Inflammatory macrophage treated with lipopolysaccharide for 4 hours (primary cell): ENCODE data around the gene YOD1.

Experiments
- DNase-seq: peaks from one replicate; pipeline ENCODE4 v3.0.0-alpha.2; 2020

YOD1 gene

DNA sequence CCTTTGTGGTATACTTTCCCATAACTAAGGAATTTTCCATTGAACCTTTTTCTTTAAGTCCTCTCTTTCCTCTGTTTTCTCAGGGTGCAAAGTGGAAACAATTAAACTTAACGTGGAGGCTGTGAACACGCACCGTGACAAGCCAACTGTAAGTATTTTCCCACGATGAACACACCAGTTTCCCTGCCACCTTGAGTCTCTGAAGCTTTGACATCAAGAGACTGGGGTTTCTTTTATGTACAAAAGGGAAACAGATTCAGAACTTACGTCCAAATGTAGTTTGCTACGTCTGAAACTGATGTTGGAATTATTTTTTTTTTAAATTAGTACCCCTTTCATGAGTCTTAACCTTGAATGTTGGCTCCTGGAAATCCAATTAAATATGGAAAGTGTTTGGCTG, 20.4 kb upstream of the YOD1 start:
- DNase-seq = no peak

DNA sequence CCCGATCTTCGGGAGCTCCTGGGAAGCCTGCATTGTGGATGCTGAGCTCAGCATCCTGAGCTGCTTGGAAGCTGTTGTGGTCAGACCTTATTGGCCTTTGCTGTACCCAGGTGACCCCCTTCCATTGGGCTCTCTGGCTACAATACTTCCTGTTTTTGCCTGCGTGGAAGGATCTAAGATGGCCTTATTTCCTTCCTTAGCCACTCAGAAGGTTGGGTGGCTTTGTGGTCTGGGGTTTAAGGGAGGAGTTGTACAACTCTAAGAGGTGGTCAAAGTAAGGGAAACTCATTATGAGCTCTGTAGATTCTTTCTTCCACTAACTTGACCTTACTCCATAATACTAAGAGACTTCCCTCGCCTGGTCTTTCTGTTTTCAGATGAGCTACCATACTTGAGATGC, 19.8 kb upstream of the YOD1 start:
- DNase-seq = no peak

DNA sequence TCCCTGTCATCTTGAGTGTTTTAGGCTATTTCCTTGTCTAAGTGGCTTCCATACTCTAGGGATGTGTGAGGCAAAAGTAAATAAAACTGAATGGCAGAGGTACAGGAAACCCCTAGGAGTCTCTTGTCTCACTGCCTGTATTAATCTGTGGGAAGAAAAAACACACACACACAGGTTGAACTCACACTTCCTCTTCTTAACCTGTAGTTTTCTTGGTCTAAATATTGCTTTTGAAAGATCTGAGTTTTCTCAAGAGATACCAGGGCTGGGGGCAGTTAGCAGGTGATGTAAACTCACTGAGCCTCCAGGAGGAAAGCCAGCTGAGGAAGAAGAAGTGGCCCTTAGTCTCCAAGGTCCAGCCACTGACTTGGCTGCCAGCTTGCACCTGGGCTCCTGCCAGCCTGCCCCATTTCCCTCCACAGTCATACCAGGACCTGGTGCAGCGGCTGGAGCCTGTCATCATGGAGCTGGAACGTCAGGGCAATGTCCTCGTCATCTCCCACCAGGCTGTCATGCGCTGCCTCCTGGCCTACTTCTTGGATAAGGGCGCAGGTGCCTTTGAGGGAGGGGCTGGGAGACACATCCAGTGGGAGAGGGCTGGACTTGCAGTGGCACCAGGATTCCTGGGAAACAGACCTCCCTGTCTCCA, 19.0 kb upstream of the YOD1 start:
- no peak for DNase-seq

DNA sequence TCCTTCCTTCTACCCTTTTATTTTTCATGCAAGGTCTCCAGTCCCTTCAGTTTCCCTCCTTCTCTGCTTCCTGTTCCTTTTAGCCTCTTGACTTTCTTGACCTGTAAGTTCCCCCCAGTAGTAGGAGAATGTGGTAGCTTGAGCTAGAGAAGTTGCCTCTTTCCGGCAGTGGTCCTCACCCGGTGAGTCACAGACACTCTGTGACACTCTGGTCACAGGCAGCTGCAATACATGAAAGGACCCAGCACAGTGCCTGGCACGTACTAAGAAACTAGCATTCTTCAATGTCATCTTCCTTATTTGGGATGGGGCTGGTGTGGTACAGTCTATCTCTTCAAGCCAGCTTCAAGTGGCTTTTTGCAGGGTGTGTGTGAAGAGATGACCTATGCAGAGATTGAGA, 18.1 kb upstream of the YOD1 start:
- peak; percentile 39 for DNase-seq

DNA sequence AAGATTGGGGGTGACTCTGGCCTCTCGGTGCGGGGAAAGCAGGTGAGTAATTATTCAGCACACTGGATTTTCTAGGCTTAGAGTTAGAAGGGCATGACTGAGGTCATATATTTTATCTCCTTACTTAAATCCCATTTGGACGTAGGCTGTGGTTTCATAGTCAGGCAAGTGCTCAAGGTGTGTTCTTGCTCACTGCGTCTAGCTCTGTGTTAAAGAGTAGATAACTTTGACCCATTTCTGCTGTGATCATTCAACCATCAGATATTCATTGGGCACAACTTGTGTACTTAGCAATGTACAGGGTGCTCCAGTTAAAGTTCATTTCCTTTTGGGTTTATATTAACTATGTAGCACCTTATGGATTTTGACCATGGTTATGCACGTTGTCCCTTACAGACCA, 16.7 kb upstream of the YOD1 start:
- no peak for DNase-seq

DNA sequence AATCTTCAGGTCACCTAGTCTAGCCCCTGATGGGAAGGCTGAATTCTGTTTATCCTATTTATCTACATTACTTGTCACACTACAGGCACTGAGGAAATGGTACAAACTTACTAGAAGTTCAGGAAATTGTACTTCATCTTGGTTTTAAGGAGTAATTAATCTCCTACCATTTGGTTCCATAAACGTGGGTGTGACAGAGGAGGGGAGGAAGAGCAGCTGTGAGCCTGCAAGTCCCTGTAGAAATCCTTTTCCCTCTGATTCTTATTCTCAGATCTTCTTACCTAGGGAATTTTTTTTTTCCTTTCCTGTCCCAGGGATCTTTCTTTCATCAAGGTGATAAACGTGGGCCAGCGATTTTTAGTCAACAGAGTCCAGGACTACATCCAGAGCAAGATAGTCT, 16.2 kb upstream of the YOD1 start:
- no peak for DNase-seq

DNA sequence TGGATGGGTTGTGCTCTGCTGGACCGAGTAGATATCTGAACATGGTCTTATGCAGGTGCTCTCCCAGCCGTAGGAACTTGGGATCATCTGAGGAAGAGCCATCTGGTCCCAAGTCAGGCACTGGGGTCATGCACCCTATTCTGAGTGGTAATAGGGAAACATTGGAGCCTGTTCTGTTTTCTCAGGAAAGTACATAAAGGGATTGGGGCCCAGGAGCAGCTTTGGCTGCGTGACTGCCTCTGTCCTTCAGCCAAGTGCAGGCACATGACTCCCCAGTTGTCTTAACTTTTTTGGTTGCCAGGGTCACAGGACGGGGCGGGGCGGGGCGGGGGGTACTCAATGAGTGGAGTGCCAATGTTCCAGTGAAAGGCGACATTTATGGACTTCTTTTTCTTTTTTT, 13.6 kb upstream of the YOD1 start:
- DNase-seq = no peak

DNA sequence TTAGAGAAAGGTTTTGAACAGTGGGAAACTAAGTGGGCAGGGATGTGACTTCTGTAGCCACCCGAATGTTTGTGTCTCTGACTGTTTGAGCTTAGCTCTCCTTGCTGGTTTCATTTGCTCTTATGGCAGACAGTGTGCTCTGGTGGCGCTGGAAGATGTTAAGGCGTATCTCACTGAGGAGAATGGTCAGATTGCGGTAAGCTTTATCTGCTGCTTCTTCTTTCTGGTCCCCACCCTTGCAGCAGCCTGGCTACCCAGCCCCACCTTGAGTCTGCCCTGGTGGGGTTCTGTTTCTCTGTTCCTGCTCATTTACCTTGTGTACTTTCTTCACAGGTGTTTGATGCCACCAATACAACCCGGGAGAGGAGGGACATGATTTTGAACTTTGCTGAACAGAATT, 12.0 kb upstream of the YOD1 start:
- DNase-seq = no peak

DNA sequence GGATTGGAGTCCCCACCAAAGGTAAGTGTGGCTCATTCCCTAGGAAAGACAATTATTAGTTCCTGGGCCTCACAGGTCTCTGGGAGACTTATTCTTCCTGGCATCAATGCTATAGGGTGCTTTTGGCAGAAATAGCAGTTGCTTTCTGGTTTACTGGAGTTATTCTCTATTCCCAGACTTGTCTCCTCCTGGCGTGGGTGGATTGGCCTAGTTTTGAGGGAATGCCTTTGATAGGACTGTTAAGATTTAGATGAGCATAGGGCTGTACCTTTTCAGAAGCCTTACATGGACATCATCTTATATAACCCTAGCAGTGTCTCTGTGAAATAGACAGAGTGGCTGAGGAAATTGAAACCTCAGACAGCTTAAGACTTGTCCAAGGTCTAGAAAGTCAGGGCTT, 11.1 kb upstream of the YOD1 start:
- no peak for DNase-seq

DNA sequence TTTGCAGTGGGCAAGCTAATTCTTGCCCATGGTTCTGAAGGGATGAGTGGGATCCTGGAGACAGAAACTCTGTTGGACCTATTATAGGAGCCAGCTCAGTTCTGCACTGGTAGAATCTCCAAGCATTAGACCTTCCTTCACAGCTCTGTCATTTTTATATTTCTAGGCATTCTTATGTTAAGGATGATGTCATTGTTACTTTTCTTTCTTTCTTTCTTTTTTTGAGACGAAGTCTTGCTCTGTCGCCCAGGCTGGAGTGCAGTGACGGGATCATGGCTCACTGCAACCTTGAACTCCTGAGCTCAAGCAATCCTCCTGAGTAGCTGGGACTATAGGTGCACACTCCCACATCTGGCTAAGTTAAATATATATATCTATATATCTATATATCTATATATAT, 9.6 kb upstream of the YOD1 start:
- DNase-seq = no peak

DNA sequence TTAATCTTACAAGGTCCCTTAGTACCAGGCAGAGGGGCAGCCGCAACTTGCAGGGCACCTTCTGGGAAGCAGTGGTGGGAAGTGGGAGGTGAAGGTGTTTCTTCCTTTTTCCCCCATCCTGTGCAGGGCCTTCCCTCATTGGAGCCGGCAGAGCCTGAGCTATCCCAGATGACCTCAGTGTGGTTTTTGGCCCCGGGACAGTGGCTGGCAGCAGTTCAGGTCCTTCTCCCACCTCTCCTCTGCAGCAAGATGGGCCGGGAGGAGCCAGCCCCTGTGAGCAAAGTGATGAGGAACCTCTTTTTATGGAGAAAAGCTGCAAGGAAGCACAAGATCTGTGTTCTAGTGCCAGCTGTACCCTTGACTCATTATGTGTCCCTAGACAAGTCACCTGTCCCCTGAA, 8.9 kb upstream of the YOD1 start:
- DNase-seq = no peak

DNA sequence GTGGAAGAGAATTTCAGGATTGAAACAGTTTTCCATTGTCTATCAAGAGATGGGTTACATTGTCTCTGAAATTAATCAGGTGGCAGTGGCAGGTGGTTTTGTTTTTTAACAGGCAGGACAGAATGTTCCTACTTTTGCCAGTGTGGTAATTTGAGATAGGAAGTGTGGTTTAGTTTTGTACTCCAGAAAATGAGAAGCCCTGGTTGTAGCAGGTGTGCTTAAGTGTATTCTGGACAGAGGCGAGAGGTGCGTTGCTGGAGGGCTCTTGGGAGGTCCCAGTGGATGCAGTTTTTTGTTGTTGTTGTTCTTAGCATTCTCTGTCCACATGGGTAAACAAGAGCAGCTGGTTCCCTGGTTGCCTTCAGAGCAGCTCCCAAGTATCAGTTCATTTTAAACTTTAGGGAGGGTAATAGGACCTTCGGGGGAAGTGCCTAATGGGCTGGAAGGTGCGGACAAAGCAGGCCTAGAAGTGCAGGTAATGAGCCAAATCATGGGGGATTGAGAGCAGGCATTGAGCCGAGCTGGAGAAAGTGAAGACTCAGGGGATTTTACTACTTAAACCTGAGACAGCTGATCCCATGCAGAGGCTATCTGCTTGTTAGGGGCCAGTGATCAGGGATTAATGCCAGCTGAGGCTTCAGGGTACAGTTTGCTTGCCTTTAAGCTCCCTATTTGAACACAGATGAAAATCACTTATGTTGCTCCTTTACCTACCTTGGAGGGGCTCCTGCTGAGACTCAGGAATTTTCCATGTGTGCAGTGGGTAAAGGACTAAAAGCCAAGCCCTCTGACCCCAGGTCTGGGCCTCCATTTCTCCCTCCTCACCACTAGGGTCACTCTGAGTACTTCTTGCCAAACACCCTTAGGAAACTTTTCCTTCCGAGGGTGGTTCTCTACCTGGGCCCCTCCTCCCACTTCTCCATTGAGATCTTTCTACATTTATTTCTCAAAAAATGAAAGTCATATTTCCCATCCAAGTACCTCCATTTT, 8.2 kb upstream of the YOD1 start:
- no peak for DNase-seq

DNA sequence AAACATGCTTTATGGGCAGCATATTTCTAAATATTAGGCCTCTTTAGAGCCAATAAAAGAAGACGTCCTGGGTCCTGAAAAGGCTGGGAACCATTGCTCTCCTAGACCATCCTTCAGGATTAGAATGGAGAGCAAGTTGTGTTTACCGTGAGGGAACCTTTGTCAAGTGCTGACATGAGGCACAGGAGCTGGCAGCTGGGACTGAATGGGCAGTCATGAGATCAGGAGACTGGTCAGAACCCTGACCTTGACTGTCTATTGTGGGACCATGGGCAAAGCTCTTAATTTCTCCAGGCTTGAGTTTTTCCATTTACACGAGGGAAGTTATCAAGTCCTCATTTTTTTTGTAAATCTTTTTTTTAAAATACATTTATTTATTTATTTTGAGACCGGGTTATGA, 7.2 kb upstream of the YOD1 start:
- no peak for DNase-seq

DNA sequence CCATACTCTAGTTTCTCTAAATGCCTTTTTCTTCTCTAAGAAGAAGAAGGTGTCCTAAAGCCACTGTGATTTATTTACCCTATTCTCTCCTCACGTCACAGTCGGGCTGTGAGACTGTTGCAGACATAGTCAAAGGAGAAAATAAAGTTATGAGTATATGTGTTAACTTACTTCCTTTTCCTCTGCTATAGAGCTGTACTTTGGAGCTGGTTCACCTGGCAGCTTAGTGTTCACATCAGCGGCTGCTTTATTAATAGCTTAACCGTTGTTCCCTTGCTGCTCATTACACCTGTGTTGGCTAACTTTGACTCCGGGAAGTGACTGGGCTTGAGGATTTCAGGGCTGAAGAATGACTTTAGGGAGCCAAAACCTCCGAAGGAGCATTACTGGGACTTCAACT, 5.7 kb upstream of the YOD1 start:
- no peak for DNase-seq

DNA sequence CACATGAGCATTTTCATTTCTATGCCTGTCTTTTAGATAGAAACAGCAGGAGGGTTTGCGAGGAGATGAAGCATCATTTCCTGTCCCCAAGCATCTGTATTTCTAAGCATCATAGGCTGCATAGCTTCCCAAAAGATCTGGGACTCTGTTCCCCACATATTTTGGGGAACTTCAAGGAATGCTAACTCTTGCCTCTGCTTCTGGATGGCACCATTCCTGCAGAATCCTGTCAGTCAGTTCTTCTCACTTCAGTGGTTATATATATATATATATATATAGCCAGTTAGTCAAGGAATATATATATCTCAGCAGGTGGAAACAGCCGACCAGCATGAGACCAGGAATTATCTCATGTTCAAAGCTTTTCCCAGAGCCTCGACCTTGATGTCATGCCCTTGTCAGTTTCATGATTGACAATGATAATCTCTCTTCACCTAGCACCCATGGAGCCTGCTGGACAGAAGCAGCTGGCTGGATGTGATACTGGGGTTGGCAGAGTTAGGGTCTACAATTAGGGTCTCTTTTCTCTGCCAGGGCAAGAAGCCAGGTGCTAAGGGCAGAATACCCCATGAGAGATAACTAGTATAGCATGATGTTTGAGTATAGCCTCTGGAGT, 4.5 kb upstream of the YOD1 start:
- DNase-seq = no peak

DNA sequence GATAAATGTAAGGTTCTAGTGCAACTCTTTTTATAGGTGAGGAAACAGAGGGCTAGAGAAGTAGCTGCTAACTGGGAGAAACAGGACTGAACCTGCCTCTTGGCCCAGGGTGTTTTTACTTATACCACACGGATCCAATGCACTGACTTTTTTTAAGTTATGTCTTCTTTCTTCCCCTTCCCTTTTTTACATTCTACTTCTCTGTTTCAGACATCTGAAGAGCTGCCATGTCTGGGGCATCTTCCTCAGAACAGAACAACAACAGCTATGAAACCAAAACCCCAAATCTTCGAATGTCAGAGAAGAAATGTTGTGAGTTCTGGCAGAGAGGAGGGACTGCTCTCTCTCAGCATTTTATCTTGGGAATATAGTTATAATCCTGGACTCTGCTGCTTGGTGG, 3.5 kb upstream of the YOD1 start:
- DNase-seq = peak; percentile 55

DNA sequence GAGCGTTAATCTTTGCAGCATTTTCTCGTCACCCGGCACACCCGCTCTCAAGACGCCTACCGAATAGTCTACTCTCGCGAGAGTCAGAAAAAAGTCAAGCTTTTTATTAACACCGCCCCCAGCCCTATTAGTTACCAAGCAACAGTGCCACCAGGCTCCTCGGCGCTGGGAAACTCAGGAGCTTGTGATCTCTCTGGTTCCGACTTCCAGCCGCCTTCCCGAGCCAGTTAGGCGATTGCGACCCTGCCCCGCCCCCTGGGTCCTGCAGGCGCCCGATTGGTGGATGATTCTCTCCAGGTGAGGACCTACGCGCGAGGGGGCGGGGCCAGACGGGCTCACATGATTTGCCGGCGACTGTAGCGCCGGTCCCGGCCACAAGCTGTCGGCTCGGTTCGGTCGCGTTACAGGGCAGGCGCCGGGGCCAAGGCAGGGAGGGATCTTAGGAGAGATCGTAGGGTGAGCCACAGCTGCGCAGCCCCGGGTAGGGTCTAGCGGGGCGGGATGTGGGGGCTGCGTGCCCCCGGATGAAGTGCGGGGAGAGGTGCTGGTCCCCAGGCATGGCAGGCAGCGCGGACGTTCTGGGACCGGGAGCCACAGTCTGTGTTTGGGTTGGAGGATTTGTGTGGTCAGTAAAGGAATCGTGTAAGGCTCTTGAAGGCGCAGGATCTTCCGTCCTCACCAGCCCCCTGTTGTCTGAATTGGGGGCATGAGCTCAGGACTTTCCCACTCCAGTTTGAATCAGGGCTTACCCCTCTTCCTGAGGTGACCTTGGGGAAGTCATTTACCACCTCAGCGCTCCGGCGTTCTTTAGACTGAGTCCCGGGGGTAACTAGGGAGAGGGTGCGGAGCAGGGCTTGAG, 2.1 kb upstream of the YOD1 start, which contains the start of gene PFKFB2:
PFKFB2 (plus strand) TSS at position 365 of the 859 bp plus-strand sequence. CDS start 1,443 bp downstream, outside the sequence.
- peak; percentile 90 for DNase-seq

DNA sequence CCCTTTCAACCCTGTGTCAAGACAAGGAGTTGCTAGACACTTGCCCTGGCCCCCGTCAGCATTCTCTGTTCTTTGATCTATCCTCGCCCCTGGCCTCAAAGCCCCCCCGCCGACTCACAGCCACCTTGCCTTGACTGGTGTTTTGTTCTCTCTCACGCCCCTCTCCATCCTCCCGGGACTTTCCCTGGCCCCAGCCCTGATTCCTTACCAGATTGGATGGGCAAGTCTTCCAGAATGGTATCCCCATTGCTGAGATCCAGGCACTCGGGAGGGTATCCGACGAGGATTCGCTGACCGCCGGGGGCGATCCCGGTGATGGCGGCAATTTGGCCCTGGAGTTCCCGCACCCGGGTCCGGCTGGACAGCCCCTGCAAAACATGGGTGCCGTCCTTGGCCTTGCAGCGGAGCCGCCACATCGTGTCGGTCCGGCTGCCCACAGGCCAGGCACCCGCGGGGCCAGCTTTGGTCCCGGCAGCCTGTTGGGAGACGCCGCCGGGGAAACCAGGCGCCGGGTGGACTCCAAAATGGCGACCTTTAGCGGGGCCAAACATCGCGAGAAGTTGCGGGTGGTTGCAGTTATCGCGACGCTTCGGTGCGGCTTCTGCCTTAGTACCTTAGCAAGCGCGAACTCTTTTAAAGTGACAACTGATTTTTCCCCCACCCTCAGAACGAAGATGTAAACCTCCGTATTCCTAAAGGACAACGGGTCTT, 373 bp downstream of the YOD1 start:
- peak; percentile 93 for DNase-seq

DNA sequence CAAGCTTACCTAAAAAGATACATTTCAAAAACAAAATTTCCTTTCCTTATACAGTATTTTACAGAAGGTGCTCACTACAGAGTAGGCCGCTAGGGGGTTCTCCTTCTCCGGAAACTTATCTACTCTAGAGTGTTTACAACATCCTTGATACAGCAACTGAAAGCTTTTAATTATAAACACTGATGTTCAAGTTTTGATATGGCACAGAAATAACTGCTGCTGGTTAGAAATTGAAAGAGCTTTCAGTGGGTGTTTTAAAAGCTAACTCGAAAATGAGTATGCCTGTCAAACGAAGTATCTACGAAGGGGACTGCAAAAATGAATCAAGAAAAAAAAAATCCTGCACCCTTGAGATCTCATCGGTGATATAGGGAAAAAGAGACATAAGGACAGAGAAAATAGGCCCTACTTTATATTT, 1.0 kb downstream of the YOD1 start:
- DNase-seq = peak; percentile 73

DNA sequence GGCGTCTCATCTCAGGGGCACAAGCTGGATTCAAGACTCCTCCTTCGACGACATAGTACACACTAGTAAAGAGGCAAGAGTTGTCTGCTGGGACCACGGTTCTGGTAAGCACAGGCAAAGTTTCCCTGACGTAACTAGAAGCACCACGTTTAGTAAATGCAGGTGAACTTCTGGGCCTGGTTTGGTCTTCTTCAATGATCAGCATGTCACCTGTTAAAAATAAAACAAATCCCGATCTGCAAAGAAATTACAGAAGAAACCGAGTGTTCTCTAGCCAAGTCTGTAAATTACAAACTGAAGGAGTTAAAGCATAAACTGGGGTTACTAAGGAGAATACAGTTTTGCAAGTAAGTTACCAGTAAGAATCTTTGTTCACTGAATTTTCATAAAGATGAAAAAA, 1.5 kb downstream of the YOD1 start:
- no peak for DNase-seq

DNA sequence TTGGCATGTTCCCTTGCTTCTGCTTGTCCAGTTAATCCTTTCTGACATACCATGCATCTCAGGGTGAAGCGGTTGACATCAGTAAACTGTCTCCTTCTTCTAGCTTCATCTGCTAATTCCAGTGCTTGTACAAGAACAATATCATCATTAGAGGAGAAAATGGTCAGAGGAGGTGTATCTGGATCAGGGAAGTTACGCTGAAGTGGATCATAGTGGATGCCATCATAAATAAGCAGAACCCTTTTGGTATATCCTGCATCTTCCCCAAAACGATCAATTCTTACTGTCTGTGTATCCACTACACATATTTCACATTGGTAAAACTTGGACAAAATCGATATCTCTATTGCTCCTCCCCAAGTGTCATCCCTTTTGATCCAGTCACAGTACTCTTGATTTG, 2.0 kb downstream of the YOD1 start:
- no peak for DNase-seq

DNA sequence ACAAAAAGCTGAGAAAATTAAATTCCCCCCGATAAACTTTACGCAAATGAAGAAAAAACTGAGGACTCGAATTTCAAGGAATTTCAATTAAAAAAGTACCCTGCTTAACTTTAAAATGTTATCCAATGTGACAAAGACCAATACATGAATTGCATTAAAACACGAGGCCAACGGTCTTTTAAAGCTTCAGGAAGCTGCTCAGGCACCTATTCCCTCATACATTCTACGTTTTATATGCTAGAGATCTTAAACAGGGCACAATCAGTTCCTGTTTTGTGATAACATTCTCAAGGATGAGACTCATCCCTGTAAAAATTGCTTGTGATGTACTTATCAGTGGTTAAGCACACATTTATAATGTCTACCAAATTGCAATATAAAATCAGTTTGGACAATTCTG, 3.0 kb downstream of the YOD1 start:
- DNase-seq = no peak
